GM12878 (cell line): Measurements from ENCODE around the gene PLCG2. TPM values are rescaled to one million over a fixed set of nuclear protein-coding genes. Genes with fewer than 3 reads are reported as not detected.
A peak's percentile ranks its signal among the peaks of the same experiment; 100 is the strongest.

Experiments
- ASH2L ChIP-seq: fragments of 300-600, 200-600 bp; sonication (generic); IDR thresholded peaks from 2 replicates; pipeline ENCODE4 v1.6.1; 2017; ENCODE audit warnings: low read depth, mild to moderate bottlenecking, borderline replicate concordance
- ATF2 ChIP-seq: IDR thresholded peaks from 2 replicates; pipeline ENCODE4 v1.6.1; 2012; ENCODE audit warnings: low read length, inconsistent platforms
- ATF7 ChIP-seq: fragments of 450-650 bp; IDR thresholded peaks from 2 replicates; pipeline ENCODE4 v1.6.1; 2016; ENCODE audit warnings: low read depth, mild to moderate bottlenecking
- BRCA1 ChIP-seq: IDR thresholded peaks from 2 replicates; pipeline ENCODE4 v1.6.1; 2011; ENCODE audit warnings: low read depth, low read length, improper control_type of control experiment
- CBX5 ChIP-seq: sonication (generic); IDR thresholded peaks from 2 replicates; pipeline ENCODE4 v1.6.1; 2016; ENCODE audit warnings: low read depth, moderate library complexity, mild to moderate bottlenecking, inconsistent platforms
- DPF2 ChIP-seq: fragments of 450-650 bp; IDR thresholded peaks from 2 replicates; pipeline ENCODE4 v1.6.1; 2017; ENCODE audit warnings: mild to moderate bottlenecking
- FOS ChIP-seq: IDR thresholded peaks from 3 replicates; pipeline ENCODE4 v1.6.1; 2011; ENCODE audit warnings: borderline replicate concordance; ENCODE audit not compliant: insufficient read length; ENCODE audit errors: extremely low read depth
- FOXK2 ChIP-seq: fragments of 450-650 bp; IDR thresholded peaks from 2 replicates; pipeline ENCODE4 v1.6.1; 2017; ENCODE audit warnings: mild to moderate bottlenecking, moderate library complexity
- HCFC1 ChIP-seq: fragments of 150-350 bp; IDR thresholded peaks from 2 replicates; pipeline ENCODE4 v1.6.1; 2014; ENCODE audit warnings: low read length
- IRF3 ChIP-seq: fragments of 450-650 bp; IDR thresholded peaks from 2 replicates; pipeline ENCODE4 v1.6.1; 2014; ENCODE audit warnings: mild to moderate bottlenecking
- IRF4 ChIP-seq: IDR thresholded peaks from 2 replicates; pipeline ENCODE4 v1.6.1; 2011; ENCODE audit warnings: low read depth, low read length
- JUNB ChIP-seq: IDR thresholded peaks from 2 replicates; pipeline ENCODE4 v1.6.1; 2016; ENCODE audit warnings: antibody characterized with exemption, mild to moderate bottlenecking
- MEF2B ChIP-seq: fragments of 450-650 bp; IDR thresholded peaks from 2 replicates; pipeline ENCODE4 v1.6.1; 2018; ENCODE audit warnings: mild to moderate bottlenecking, moderate library complexity; ENCODE audit not compliant: partially characterized antibody, poor library complexity, severe bottlenecking
- MTA2 ChIP-seq: fragments of 450-650 bp; IDR thresholded peaks from 2 replicates; pipeline ENCODE4 v1.6.1; 2016; ENCODE audit warnings: low read depth, mild to moderate bottlenecking, moderate library complexity
- MXI1 ChIP-seq: fragments of 150-350 bp; IDR thresholded peaks from 2 replicates; pipeline ENCODE4 v1.6.1; 2011; ENCODE audit warnings: low read depth, mild to moderate bottlenecking, inconsistent platforms, low read length, improper control_type of control experiment
- NBN ChIP-seq: fragments of 450-650 bp; IDR thresholded peaks from 2 replicates; pipeline ENCODE4 v1.6.1; 2016
- NR2F1 ChIP-seq: fragments of 450-650 bp; conservative IDR thresholded peaks from 2 replicates; pipeline ENCODE4 v1.6.1; 2017; ENCODE audit warnings: mild to moderate bottlenecking
- RAD21 ChIP-seq: IDR thresholded peaks from 2 replicates; pipeline ENCODE4 v1.6.1; 2011; ENCODE audit warnings: mild to moderate bottlenecking, low read depth, low read length, moderate library complexity; ENCODE audit not compliant: insufficient read depth
- RBBP5 ChIP-seq: fragments of 200-600 bp; sonication (generic); conservative IDR thresholded peaks from 2 replicates; pipeline ENCODE4 v1.6.1; 2016
- SKIL ChIP-seq: fragments of 450-650 bp; IDR thresholded peaks from 2 replicates; pipeline ENCODE4 v1.6.1; 2017; ENCODE audit warnings: mild to moderate bottlenecking, low read depth, inconsistent platforms; ENCODE audit not compliant: poor library complexity, severe bottlenecking
- SPI1 ChIP-seq: IDR thresholded peaks from 2 replicates; pipeline ENCODE4 v1.6.1; 2011; ENCODE audit warnings: low read depth, mild to moderate bottlenecking, low read length, moderate library complexity, borderline replicate concordance; ENCODE audit not compliant: insufficient read depth
- SRF ChIP-seq, 2 experiments: IDR thresholded peaks; 2 replicates each; pipeline ENCODE4 v1.6.1; 2011; ENCODE audit warnings: low read depth in 2 of 2, low read length in 2 of 2, mild to moderate bottlenecking in 1 of 2, moderate library complexity in 1 of 2
- TAF1 ChIP-seq: IDR thresholded peaks from 2 replicates; pipeline ENCODE4 v1.6.1; 2011; ENCODE audit warnings: mild to moderate bottlenecking, low read depth, low read length, borderline replicate concordance
- ZNF622 ChIP-seq: fragments of 450-650 bp; IDR thresholded peaks from 2 replicates; pipeline ENCODE4 v1.6.1; 2017; ENCODE audit warnings: mild to moderate bottlenecking, inconsistent platforms
- polyA plus RNA-seq, 11 experiments: library from polyadenylated mRNA; depleted of rRNA in 4 of 11; unstranded in 6 of 11; stranded (reverse) in 5 of 11; fragments of >200 nt; fragmentation: Nextera tagmentation in 4 of 11; fragmentation: Illumina TruSeq in 1 of 11; extraction: Ambion mirVana in 4 of 11; extraction: Trizol in 1 of 11; gene quantifications; 1 replicate in 1 of 11; 2 replicates in 10 of 11; pipeline versions ENCODE4 v1.2.1 to v1.2.3, GENCODE V29; 2011 to 2016; ENCODE audit warnings: inconsistent platforms in 2 of 11, missing spikeins in 2 of 11, low read depth in 1 of 11
- total RNA-seq, 4 experiments: library from RNA; depleted of rRNA in 3 of 4; stranded (reverse); fragments of >200 nt in 3 of 4; fragmentation: Illumina TruSeq in 1 of 4; extraction: Trizol in 1 of 4; gene quantifications; 2 replicates each; pipeline versions ENCODE4 v1.2.1 to v1.2.3, GENCODE V29; 2013 to 2021
- TF ChIP-seq, protein P1 (sequence below): IDR thresholded peaks from 2 replicates; pipeline ENCODE4 v1.6.1; 2011; ENCODE audit warnings: borderline replicate concordance, low read depth, mild to moderate bottlenecking, moderate library complexity, mixed read lengths, low read length; ENCODE audit not compliant: insufficient read depth; ENCODE audit errors: extremely low read length

PLCG2 gene
- total and polyA plus RNA-seq, 10 of the 15 experiments (the other 5 are each of a cell fraction or from before 2014, with no cell fraction given), result 47.6 to 256 (median 149) TPM

DNA sequence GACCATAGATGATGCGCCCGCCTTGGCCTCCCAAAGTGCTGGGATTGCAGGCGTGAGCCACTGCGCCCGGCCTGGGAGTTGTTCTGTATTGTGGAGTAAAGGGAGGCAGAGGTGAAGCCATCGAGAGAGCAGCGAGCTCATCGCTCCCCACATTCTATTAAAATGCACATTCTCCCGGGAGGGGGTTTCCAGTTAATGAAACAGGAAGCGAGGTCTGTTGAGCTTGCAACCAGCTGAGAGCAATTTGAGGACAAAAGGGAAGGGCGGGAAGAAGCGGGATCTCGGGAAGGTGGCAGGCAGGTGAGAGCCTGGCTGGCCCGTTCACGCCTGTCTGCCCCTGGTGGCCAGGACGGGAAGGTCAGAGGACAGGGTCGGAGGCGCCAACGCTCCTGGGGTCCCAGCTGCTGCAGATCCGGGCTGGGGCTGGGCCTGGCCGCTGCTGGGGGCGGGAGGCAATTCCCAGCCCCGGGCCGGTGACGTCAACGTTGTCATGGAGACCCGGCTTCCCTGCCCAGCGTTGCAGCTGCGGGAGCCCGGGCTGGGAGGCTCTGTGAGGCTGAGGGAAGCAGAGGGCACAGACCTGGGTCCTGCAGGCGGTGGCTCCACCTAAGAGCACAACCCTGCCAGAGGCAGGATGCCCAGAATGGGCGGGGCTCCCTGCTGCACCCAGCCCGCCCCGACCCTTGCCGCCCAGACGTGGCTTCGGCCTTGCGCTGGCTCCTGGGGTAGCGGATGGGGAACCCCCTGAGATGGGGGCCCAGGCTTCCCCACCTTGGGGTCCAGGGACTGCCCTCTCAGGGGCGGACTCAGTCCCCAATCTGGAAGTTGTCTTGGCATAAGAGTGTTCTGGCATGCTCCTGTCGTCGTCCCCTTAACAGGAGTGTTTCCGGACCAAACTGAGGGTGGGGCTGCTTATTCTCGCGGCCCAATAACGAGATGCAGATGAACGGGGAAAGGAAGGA, 48.7 kb upstream of the PLCG2 start (continued):
- TF ChIP-seq HCFC1 (no peak), SKIL (no peak), ATF7 (peak; percentile 68; the same call in 1 of the 2 replicates), FOXK2 (no peak), RBBP5 (no peak), NBN (0 out of 2 replicates have a peak, but pooled peaks have one; percentile 56), NR2F1 (peak; percentile 96), MXI1 (no peak), IRF4 (peak; percentile 23; the same call in 1 of the 2 replicates), DPF2 (peak; percentile 91), TAF1 (no peak), ATF2 (no peak), ASH2L (no peak), JUNB (no peak), FOS (no peak), MEF2B (no peak), BRCA1 (no peak), SRF (IDR thresholded peaks at IDR 0.05; ENCODE audit: low read depth in 2 of 2, low read length in 2 of 2) (peak; percentile 78 to 96), CBX5 (no peak), SPI1 (peak; percentile 16; the same call in 1 of the 2 replicates), IRF3 (no peak), RAD21 (no peak), ZNF622 (no peak), MTA2 (peak; percentile 44; the same call in 1 of the 2 replicates)
- TF ChIP-seq, protein P1, sequence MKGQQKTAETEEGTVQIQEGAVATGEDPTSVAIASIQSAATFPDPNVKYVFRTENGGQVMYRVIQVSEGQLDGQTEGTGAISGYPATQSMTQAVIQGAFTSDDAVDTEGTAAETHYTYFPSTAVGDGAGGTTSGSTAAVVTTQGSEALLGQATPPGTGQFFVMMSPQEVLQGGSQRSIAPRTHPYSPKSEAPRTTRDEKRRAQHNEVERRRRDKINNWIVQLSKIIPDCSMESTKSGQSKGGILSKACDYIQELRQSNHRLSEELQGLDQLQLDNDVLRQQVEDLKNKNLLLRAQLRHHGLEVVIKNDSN, result no peak
